GM12878 (cell line): ENCODE data around the gene GLT6D1. TPM values are rescaled to one million over a fixed set of nuclear protein-coding genes. Genes with fewer than 3 reads are reported as not detected.

Source experiments
- ATAC-seq: fragments of 200-7000 bp; cut with Tn5 transposase; 3 replicates; pipeline ENCODE4 v1.9.1; 2020; ENCODE audit warnings: mild to moderate bottlenecking, moderate library complexity
- BruUV-seq: library from RNA; stranded (reverse); fragments of 400-500 nt; replicated peaks from 2 replicates; lab custom pipeline; 2021; lab: Mats Ljungman, UMichigan
- CTCF ChIA-PET: fragments of 300-600 bp; sonication (Branson Sonifier 250); formaldehyde crosslinking; extraction: SDS; loops from one replicate; lab custom pipeline; 2021; ENCODE audit warnings: inconsistent platforms; lab: Yijun Ruan, JAX
- POLR2A ChIA-PET: fragments of 350-600 bp; formaldehyde crosslinking; extraction: SDS; loops from one replicate; lab custom pipeline; 2021; ENCODE audit warnings: inconsistent platforms; lab: Charles Lee
- RAD21 ChIA-PET: fragments of 300-600 bp; sonication (Branson Sonifier 250); formaldehyde crosslinking; loops from one replicate; lab custom pipeline; 2023; ENCODE audit warnings: antibody characterized with exemption; ENCODE audit not compliant: unreplicated experiment; lab: Charles Lee
- SMC1A ChIA-PET: fragments of 300-600 bp; sonication (Branson Sonifier 250); formaldehyde crosslinking; loops from one replicate; lab custom pipeline; 2023; ENCODE audit not compliant: unreplicated experiment, uncharacterized antibody; lab: Charles Lee
- DNase-seq: peaks from one replicate; pipeline ENCODE4 v3.0.0-alpha.2; 2011; ENCODE audit warnings: low read depth, low spot score
- FAIRE-seq: peaks from 3 replicates; lab custom pipeline; 2011; peaks lifted over from hg19 to GRCh38; lab: Jason Lieb, UNC
- H2AFZ ChIP-seq: 2 replicates; pipeline ENCODE4 v1.6.0; 2011; ENCODE audit warnings: low read depth, low read length, control low read depth; ENCODE audit not compliant: control insufficient read depth
- H3K27ac ChIP-seq: 2 replicates; pipeline ENCODE4 v1.5.1; 2011; ENCODE audit warnings: control low read depth; ENCODE audit not compliant: control insufficient read depth, insufficient read depth
- H3K27me3 ChIP-seq, 2 experiments: replicated peaks in 1 of 2; 2 replicates each; pipeline versions ENCODE4 v1.6.0 to v1.6.1; 2011; ENCODE audit warnings: low read length in 1 of 2; ENCODE audit not compliant: control insufficient read depth in 2 of 2, insufficient read depth in 2 of 2
- H3K36me3 ChIP-seq, 2 experiments: 2 replicates each; pipeline ENCODE4 v1.5.1; 2011; ENCODE audit warnings: low read length in 1 of 2; ENCODE audit not compliant: control insufficient read depth in 2 of 2, insufficient read depth in 2 of 2
- H3K4me1 ChIP-seq: 2 replicates; pipeline ENCODE4 v1.6.1; 2011; ENCODE audit warnings: mild to moderate bottlenecking, low read length, moderate library complexity, mixed read lengths; ENCODE audit not compliant: control insufficient read depth, insufficient read depth
- H3K4me2 ChIP-seq: 2 replicates; pipeline ENCODE4 v1.6.0; 2011; ENCODE audit warnings: control low read depth; ENCODE audit not compliant: control insufficient read depth, insufficient read depth
- H3K4me3 ChIP-seq: fragments of 200-600 bp; sonication (generic); 2 replicates; pipeline ENCODE4 v1.5.1; 2016
- H3K79me2 ChIP-seq: 2 replicates; pipeline ENCODE4 v1.6.0; 2011; ENCODE audit warnings: low read length; ENCODE audit not compliant: control insufficient read depth, insufficient read depth
- H3K9ac ChIP-seq: 2 replicates; pipeline ENCODE4 v1.8.0; 2011; ENCODE audit warnings: low read length, control low read depth, mixed read lengths; ENCODE audit not compliant: control insufficient read depth, insufficient read depth
- H3K9me3 ChIP-seq: replicated peaks from 3 replicates; pipeline ENCODE4 v1.5.1; 2011; ENCODE audit warnings: mild to moderate bottlenecking, low read length; ENCODE audit not compliant: control insufficient read depth, insufficient read depth
- H4K20me1 ChIP-seq: 2 replicates; pipeline ENCODE4 v1.6.0; 2011; ENCODE audit not compliant: control insufficient read depth, insufficient read depth
- BACH1 ChIP-seq: fragments of 450-650 bp; IDR thresholded peaks from 2 replicates; pipeline ENCODE4 v1.6.1; 2017; ENCODE audit warnings: mild to moderate bottlenecking, borderline replicate concordance
- CREM ChIP-seq: IDR thresholded peaks from 2 replicates; pipeline ENCODE4 v1.6.1; 2014; ENCODE audit warnings: antibody characterized with exemption, low read depth
- E4F1 ChIP-seq: fragments of 450-650 bp; IDR thresholded peaks from 2 replicates; pipeline ENCODE4 v1.6.1; 2018; ENCODE audit warnings: borderline replicate concordance, mild to moderate bottlenecking; ENCODE audit not compliant: partially characterized antibody
- ETV6 ChIP-seq, 2 experiments: fragments of 450-650 bp in 1 of 2; IDR thresholded peaks in 1 of 2; conservative IDR thresholded peaks in 1 of 2; 2 replicates each; pipeline ENCODE4 v1.6.1; 2014; ENCODE audit warnings: antibody characterized with exemption in 1 of 2, borderline replicate concordance in 1 of 2, low read depth in 1 of 2, mild to moderate bottlenecking in 1 of 2, moderate library complexity in 1 of 2
- FOXM1 ChIP-seq: IDR thresholded peaks from 2 replicates; pipeline ENCODE4 v1.6.1; 2012; ENCODE audit warnings: low read depth, mild to moderate bottlenecking, inconsistent platforms, low read length, moderate library complexity
- HCFC1 ChIP-seq: fragments of 150-350 bp; IDR thresholded peaks from 2 replicates; pipeline ENCODE4 v1.6.1; 2014; ENCODE audit warnings: low read length
- IRF4 ChIP-seq: IDR thresholded peaks from 2 replicates; pipeline ENCODE4 v1.6.1; 2011; ENCODE audit warnings: low read depth, low read length
- LARP7 ChIP-seq: fragments of 450-650 bp; IDR thresholded peaks from 2 replicates; pipeline ENCODE4 v1.6.1; 2017; ENCODE audit warnings: mild to moderate bottlenecking
- MEF2A ChIP-seq: IDR thresholded peaks from 2 replicates; pipeline ENCODE4 v1.6.1; 2011; ENCODE audit warnings: low read depth, mild to moderate bottlenecking, low read length, moderate library complexity; ENCODE audit not compliant: insufficient read depth
- MEF2B ChIP-seq: fragments of 450-650 bp; IDR thresholded peaks from 2 replicates; pipeline ENCODE4 v1.6.1; 2018; ENCODE audit warnings: mild to moderate bottlenecking, moderate library complexity; ENCODE audit not compliant: partially characterized antibody, poor library complexity, severe bottlenecking
- NR2C1 ChIP-seq: fragments of 450-650 bp; IDR thresholded peaks from 2 replicates; pipeline ENCODE4 v1.6.1; 2017; ENCODE audit warnings: antibody characterized with exemption, mild to moderate bottlenecking, moderate library complexity
- PAX5 ChIP-seq: IDR thresholded peaks from 2 replicates; pipeline ENCODE4 v1.6.1; 2011; ENCODE audit warnings: low read depth, low read length, borderline replicate concordance
- SREBF1 ChIP-seq: IDR thresholded peaks from 2 replicates; pipeline ENCODE4 v1.6.1; 2012; ENCODE audit warnings: mild to moderate bottlenecking, low read length
- STAT1 ChIP-seq: fragments of 450-650 bp; conservative IDR thresholded peaks from 2 replicates; pipeline ENCODE4 v1.6.1; 2014; ENCODE audit warnings: antibody characterized with exemption, mild to moderate bottlenecking
- TBL1XR1 ChIP-seq: IDR thresholded peaks from 2 replicates; pipeline ENCODE4 v1.6.1; 2012; ENCODE audit warnings: low read depth, low read length, improper control_type of control experiment
- ZNF384 ChIP-seq: IDR thresholded peaks from 2 replicates; pipeline ENCODE4 v1.6.1; 2012; ENCODE audit warnings: low read depth, mild to moderate bottlenecking, low read length, improper control_type of control experiment, borderline replicate concordance
- ZNF622 ChIP-seq: fragments of 450-650 bp; IDR thresholded peaks from 2 replicates; pipeline ENCODE4 v1.6.1; 2017; ENCODE audit warnings: mild to moderate bottlenecking, inconsistent platforms
- ZSCAN29 ChIP-seq: fragments of 450-650 bp; IDR thresholded peaks from 2 replicates; pipeline ENCODE4 v1.6.1; 2017; ENCODE audit warnings: mild to moderate bottlenecking, moderate library complexity
- WGBS: methylation state at CpG from one replicate; pipeline ENCODE4 v1.1.6; 2016; ENCODE audit warnings: low lambda C conversion rate; ENCODE audit not compliant: insufficient replicate concordance, insufficient coverage; ENCODE audit errors: missing lambda C conversion rate; 5-methylcytosine and 5-hydroxymethylcytosine counted together
- in situ Hi-C: fragments of 300-500 bp; cut with MboI; formaldehyde crosslinking; loops from 9 replicates; pipeline ENCODE4 v1.14.3; 2018; ENCODE audit warnings: mixed read lengths
- intact Hi-C: fragments of 100-400 bp; cut with micrococcal nuclease; formaldehyde crosslinking; loops from one replicate; pipeline ENCODE4 v1.14.2; 2022; ENCODE audit not compliant: unreplicated experiment
- polyA plus RNA-seq, 11 experiments: library from polyadenylated mRNA; depleted of rRNA in 4 of 11; unstranded in 6 of 11; stranded (reverse) in 5 of 11; fragments of >200 nt; fragmentation: Nextera tagmentation in 4 of 11; fragmentation: Illumina TruSeq in 1 of 11; extraction: Ambion mirVana in 4 of 11; extraction: Trizol in 1 of 11; gene quantifications; 1 replicate in 1 of 11; 2 replicates in 10 of 11; pipeline versions ENCODE4 v1.2.1 to v1.2.3, GENCODE V29; 2011 to 2016; ENCODE audit warnings: inconsistent platforms in 2 of 11, missing spikeins in 2 of 11, low read depth in 1 of 11
- total RNA-seq, 4 experiments: library from RNA; depleted of rRNA in 3 of 4; stranded (reverse); fragments of >200 nt in 3 of 4; fragmentation: Illumina TruSeq in 1 of 4; extraction: Trizol in 1 of 4; gene quantifications; 2 replicates each; pipeline versions ENCODE4 v1.2.1 to v1.2.3, GENCODE V29; 2013 to 2021

The GLT6D1 gene
- total and polyA plus RNA-seq, 10 of the 15 experiments (the other 5 are each of a cell fraction or from before 2014, with no cell fraction given): not detected

GRCh38 chr9:135582541-135582940 is 56.8 kb downstream of the GLT6D1 start:
- ChIA-PET RAD21 (no interaction called here), POLR2A (no interaction called here), CTCF (no interaction called here), SMC1A (no interaction called here)
- Histone ChIP-seq H3K79me2 (no peaks in the 10 kb centered on the region), H3K27me3 (no peaks in the 10 kb centered on the region), H3K36me3 (no peaks in the 10 kb centered on the region), H3K4me3 (no peak overlapping the region), H3K9me3 (no peaks in the 10 kb centered on the region), H2AFZ (no peak overlapping the region), H3K27ac (no peak overlapping the region), H3K4me1 (no peaks in the 10 kb centered on the region), H4K20me1 (no peaks in the 10 kb centered on the region), H3K4me2 (no peak overlapping the region), H3K9ac (no peak overlapping the region)
- no peak for ATAC-seq
- DNase-seq: no peak
- FAIRE-seq: no peak
- no TSS peak for BruUV-seq
- 61% methylated on average over 14 of the region's 14 CpGs for WGBS
- TF ChIP-seq BACH1 (no peak), STAT1 (no peak), LARP7 (no peak), CREM (no peak), MEF2A (no peak), ZSCAN29 (no peak)
- in situ Hi-C loops: no loop called here
- intact Hi-C loops: no loop called here

GRCh38 chr9:135581636-135582426 is 57.5 kb downstream of the GLT6D1 start:
- ChIA-PET POLR2A (no interaction called here), CTCF (no interaction called here), SMC1A (no interaction called here), RAD21 (no interaction called here)
- in situ Hi-C loops (no loop called here), intact Hi-C loops (no loop called here)
- no peak overlapping the region for H2AFZ ChIP-seq
- no peak for FAIRE-seq
- H3K4me3 ChIP-seq: no peak overlapping the region
- 41% methylated on average over 18 of the region's 18 CpGs for WGBS
- no peaks in the 10 kb centered on the region for H3K27me3 ChIP-seq
- DNase-seq: no peak
- no peaks in the 10 kb centered on the region for H3K9me3 ChIP-seq
- BruUV-seq: no TSS peak
- H3K9ac ChIP-seq: no peak overlapping the region
- no peak overlapping the region for H3K27ac ChIP-seq
- H3K4me1 ChIP-seq: no peaks in the 10 kb centered on the region
- no peaks in the 10 kb centered on the region for H3K36me3 ChIP-seq
- no peak for ATAC-seq
- no peaks in the 10 kb centered on the region for H3K79me2 ChIP-seq
- no peak overlapping the region for H3K4me2 ChIP-seq
- no peaks in the 10 kb centered on the region for H4K20me1 ChIP-seq
- TF ChIP-seq FOXM1 (no peak), PAX5 (no peak), IRF4 (no peak), TBL1XR1 (no peak), SREBF1 (no peak), ZNF622 (no peak), ETV6 (conservative IDR thresholded peaks at IDR 0.05 in 1 of 2, IDR thresholded peaks at IDR 0.05 in 1 of 2; ENCODE audit: borderline replicate concordance in 1 of 2, low read depth in 1 of 2) (no peak), MEF2B (no peak), ZNF384 (no peak), HCFC1 (no peak), NR2C1 (no peak), E4F1 (no peak)
